SK-N-SH (cell line): Measurements from ENCODE around the gene ADCY1.

Experiments used
- CTCF ChIP-seq: fragments of 200-600 bp; sonication (generic); IDR thresholded peaks from 2 replicates; pipeline ENCODE4 v1.6.1; 2017; ENCODE audit warnings: antibody characterized with exemption, mild to moderate bottlenecking, moderate library complexity
- FOXJ3 ChIP-seq: sonication (generic); formaldehyde crosslinking; IDR thresholded peaks from 2 replicates; pipeline ENCODE4 v1.5.1; 2020; ENCODE audit warnings: mild to moderate bottlenecking, missing genetic modification reagents
- MXI1 ChIP-seq: IDR thresholded peaks from 2 replicates; pipeline ENCODE4 v1.6.1; 2012; ENCODE audit warnings: mild to moderate bottlenecking, low read depth, low read length, improper control_type of control experiment

GRCh38 chr7:45662018-45662417, 87.8 kb downstream of the ADCY1 start:
- TF ChIP-seq CTCF (no peak), MXI1 (no peak), FOXJ3 (CRISPR knock-in tag) (no peak)
